GM06990 (cell line): ENCODE data around the gene BACE2.

Experiments used
- DNase-seq: peaks from one replicate; pipeline ENCODE4 v3.0.0-alpha.2; 2011; ENCODE audit not compliant: insufficient read length; ENCODE audit errors: extremely low read depth
- H3K27me3 ChIP-seq: replicated peaks from 2 replicates; pipeline ENCODE4 v1.6.0; 2011; ENCODE audit warnings: low read length; ENCODE audit not compliant: control insufficient read depth, insufficient read depth
- H3K36me3 ChIP-seq: 2 replicates; pipeline ENCODE4 v1.5.1; 2011; ENCODE audit warnings: low read length; ENCODE audit not compliant: control insufficient read depth, insufficient read depth
- H3K4me3 ChIP-seq: replicated peaks from 2 replicates; pipeline ENCODE4 v1.5.1; 2011; ENCODE audit warnings: low read depth, mild to moderate bottlenecking, control low read depth, low read length
- TF ChIP-seq, protein P1 (sequence below): IDR thresholded peaks from 2 replicates; pipeline ENCODE4 v1.5.1; 2011; ENCODE audit warnings: low read length, control low read depth, mild to moderate bottlenecking, inconsistent platforms; ENCODE audit not compliant: insufficient read depth, poor library complexity, severe bottlenecking

Gene BACE2

DNA sequence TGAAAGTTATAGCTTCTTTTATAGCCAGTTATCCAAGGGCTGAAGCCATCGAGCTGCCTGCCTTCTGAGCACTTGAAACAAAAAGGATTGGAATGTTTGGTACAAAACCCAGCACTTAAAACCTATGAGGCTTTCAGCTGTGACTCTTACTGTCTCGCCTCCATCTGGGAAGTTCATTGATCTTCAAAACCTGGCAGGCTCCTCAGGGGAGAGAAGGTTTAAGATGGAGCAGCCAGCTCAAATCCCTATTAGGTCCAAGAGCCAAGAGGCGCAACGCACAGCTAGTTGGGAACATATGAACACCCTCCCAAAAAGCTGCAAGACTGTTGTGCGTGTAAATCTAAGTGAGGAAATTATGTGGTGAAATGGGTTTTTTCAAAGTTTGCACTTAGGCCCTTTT lies 33.4 kb downstream of the BACE2 start:
- Histone ChIP-seq H3K36me3 (no peaks in the 10 kb centered on the region), H3K4me3 (no peak overlapping the region), H3K27me3 (no peaks in the 10 kb centered on the region; the same call in 1 of the 2 replicates)
- DNase-seq, result no peak
- TF ChIP-seq, protein P1, sequence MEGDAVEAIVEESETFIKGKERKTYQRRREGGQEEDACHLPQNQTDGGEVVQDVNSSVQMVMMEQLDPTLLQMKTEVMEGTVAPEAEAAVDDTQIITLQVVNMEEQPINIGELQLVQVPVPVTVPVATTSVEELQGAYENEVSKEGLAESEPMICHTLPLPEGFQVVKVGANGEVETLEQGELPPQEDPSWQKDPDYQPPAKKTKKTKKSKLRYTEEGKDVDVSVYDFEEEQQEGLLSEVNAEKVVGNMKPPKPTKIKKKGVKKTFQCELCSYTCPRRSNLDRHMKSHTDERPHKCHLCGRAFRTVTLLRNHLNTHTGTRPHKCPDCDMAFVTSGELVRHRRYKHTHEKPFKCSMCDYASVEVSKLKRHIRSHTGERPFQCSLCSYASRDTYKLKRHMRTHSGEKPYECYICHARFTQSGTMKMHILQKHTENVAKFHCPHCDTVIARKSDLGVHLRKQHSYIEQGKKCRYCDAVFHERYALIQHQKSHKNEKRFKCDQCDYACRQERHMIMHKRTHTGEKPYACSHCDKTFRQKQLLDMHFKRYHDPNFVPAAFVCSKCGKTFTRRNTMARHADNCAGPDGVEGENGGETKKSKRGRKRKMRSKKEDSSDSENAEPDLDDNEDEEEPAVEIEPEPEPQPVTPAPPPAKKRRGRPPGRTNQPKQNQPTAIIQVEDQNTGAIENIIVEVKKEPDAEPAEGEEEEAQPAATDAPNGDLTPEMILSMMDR, result no peak

DNA sequence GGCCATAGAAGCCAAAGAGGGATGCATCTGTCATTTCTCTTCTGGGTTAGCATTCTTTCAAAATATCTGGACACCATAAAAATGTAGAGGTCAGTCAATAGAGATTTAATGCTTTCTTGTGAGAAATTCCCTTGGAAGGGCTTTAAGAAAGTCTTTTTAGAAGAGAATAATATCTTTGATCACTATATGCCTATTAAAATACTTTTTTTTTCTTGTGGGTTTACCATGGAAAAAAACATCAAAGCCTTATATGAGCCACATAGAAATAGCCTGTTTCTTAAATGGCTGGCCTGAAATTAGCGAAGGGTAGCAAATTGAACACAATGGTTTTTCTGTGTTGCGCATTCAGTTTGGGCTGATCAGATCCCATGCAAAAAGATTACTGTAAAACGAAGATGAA lies 36.8 kb downstream of the BACE2 start:
- no peak for DNase-seq

DNA sequence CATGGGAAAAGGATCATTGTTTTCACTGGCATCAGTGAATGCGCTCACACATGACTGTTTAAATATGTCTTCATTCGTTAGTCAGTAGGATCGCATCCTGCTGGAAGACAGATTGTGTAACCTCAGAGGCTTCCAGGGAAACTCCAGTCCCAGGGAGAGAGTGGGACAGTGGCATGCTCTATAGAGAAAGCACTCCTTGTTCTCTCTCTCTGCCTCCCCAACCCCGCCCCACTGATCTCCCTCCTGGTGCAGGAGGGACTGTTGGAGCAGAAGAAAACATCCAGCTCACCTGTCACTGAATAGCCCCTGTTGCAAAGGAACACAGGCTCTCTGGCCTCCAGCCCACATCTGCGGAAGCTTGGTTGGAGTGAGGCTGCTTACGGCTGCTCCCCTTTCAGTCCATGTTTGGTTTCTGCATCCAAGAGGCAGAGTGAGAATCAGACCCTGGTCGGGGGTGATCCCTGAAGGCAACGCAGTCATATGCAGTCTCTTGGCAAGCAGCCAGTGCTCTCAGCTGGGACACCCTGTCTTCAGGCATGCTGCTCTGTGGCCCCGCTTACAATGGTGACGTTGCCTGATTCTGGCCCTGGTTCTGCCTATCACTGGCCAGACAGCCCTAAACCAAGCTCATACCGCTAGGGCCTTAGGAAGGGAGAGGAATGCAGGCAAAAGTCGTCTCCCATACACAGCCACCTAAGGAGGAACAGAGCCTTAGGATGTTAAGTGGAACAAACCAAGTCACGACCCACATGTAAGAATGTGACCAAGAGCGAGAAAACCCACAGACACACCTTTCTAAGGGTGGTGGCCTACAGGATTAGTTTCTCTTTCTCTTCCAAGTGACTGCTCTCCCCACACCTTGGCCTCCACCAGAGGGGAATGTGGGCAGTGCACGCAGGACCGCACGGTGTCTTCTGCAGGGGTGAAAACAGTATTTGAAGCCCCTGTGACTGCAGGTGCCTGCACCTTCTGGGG lies 39.7 kb downstream of the BACE2 start:
- TF ChIP-seq, protein P1, result no peak
- Histone ChIP-seq H3K36me3 (no peaks in the 10 kb centered on the region), H3K4me3 (no peak overlapping the region), H3K27me3 (no peaks in the 10 kb centered on the region; the same call in 1 of the 2 replicates)
- no peak for DNase-seq

More for the DNA sequence above, 36.8 kb downstream of the BACE2 start:
- no peak overlapping the region for H3K4me3 ChIP-seq
- H3K36me3 ChIP-seq, result no peaks in the 10 kb centered on the region
- no peaks in the 10 kb centered on the region; the same call in 1 of the 2 replicates for H3K27me3 ChIP-seq
- TF ChIP-seq, protein P1, result no peak

DNA sequence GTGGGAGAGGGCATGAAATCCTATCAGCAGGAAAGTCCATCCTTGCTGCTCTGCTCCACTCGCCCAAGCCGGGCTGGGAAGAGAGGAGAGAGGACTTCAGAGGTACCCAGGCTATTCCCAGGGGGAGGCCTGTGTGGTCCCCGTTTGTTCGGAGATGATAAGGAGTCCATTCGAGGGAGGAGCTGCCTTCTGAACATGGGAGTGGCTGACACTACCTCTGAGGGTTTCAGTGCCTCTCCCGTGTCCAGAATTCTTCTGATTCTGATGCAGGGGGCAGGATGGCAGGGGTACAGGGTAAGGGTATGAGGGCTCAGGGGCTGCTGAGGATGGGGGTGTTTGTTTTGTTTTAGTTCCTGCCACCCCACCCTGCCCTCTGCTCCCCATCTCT lies 40.4 kb downstream of the BACE2 start:
- DNase-seq, result no peak
- H3K27me3 ChIP-seq, result no peaks in the 10 kb centered on the region; the same call in 1 of the 2 replicates
- no peaks in the 10 kb centered on the region for H3K36me3 ChIP-seq
- no peak overlapping the region for H3K4me3 ChIP-seq
- TF ChIP-seq, protein P1, result no peak

DNA sequence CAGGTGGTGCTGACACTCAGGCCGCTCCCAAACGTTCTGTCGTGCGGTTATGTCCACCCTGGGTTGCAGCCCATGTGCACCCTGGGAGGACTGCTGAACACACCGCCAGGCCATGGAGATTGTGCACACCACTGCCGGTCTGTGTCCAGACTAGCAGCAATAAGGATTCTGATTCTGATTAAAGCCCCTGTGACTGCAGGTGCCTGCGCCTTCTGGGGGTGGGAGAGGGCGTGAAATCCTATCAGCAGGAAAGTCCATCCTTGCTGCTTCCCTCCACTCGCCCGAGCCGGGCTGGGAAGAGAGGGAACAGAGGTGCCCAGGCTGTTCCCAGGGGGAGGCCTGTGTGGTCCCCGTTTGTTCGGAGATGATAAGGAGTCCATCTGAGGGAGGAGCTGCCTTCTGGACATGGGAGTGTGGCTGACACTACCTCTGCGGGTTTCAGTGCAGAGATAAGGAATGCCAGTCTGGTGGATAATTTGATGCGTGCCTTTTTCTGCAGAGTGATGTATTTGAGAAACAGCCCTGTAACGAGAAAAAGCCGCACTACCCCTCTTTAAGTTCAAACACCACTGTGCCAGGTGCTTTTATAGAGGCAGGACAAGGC lies 41.2 kb downstream of the BACE2 start:
- TF ChIP-seq, protein P1, result no peak
- H3K4me3 ChIP-seq, result no peak overlapping the region
- H3K27me3 ChIP-seq, result no peaks in the 10 kb centered on the region; the same call in 1 of the 2 replicates
- H3K36me3 ChIP-seq, result no peaks in the 10 kb centered on the region
- DNase-seq, result no peak
